A673 (cell line): Measurements from ENCODE around the gene ZNF277.

Source experiments
- EZH2 ChIP-seq: fragments of 200-600 bp; sonication (generic); IDR thresholded peaks from 2 replicates; pipeline ENCODE4 v1.6.1; 2017; ENCODE audit warnings: borderline replicate concordance, low read depth, mild to moderate bottlenecking, mixed read lengths, antibody characterized with exemption, low read length; ENCODE audit not compliant: poor library complexity, severe bottlenecking
- TF ChIP-seq, protein P1 (sequence below): fragments of 300-800, 200-600 bp; sonication (generic); conservative IDR thresholded peaks from 2 replicates; pipeline ENCODE4 v1.5.1; 2017; ENCODE audit warnings: low read depth, mild to moderate bottlenecking, antibody characterized with exemption, low read length, moderate library complexity, mixed read lengths

DNA sequence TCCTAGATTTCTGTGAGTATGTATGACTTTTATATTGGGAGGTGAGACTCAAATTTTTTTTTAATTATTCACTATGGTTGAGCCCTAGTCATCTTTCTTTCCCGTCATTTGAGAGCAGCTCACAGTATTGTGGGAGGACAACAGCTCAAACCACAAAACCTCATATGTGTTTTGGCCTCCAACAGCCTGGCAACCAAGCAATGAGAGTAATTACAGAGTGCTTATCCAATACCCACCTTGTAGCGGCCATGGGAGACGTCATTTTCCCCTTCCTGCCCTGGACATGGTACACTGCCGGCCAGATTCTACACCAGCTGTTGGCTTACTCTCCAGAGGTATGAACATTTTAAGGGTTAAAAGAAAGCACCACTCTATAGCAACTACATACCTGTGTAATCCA lies 49.4 kb upstream of the ZNF277 start:
- TF ChIP-seq, protein P1, sequence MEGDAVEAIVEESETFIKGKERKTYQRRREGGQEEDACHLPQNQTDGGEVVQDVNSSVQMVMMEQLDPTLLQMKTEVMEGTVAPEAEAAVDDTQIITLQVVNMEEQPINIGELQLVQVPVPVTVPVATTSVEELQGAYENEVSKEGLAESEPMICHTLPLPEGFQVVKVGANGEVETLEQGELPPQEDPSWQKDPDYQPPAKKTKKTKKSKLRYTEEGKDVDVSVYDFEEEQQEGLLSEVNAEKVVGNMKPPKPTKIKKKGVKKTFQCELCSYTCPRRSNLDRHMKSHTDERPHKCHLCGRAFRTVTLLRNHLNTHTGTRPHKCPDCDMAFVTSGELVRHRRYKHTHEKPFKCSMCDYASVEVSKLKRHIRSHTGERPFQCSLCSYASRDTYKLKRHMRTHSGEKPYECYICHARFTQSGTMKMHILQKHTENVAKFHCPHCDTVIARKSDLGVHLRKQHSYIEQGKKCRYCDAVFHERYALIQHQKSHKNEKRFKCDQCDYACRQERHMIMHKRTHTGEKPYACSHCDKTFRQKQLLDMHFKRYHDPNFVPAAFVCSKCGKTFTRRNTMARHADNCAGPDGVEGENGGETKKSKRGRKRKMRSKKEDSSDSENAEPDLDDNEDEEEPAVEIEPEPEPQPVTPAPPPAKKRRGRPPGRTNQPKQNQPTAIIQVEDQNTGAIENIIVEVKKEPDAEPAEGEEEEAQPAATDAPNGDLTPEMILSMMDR: no peak
- TF ChIP-seq EZH2: no peak
